H7 (cell line): ENCODE results near the gene AAR2. TPM values are rescaled to one million over a fixed set of nuclear protein-coding genes. Genes with fewer than 3 reads are reported as not detected.

Experiments used
- DNase-seq: peaks from one replicate; pipeline ENCODE4 v3.0.0; 2012
- H3K27me3 ChIP-seq: 2 replicates; pipeline ENCODE4 v1.6.0; 2011; ENCODE audit warnings: mild to moderate bottlenecking, low read length; ENCODE audit not compliant: control insufficient read depth, insufficient read depth
- H3K36me3 ChIP-seq: replicated peaks from 2 replicates; pipeline ENCODE4 v1.5.1; 2011; ENCODE audit warnings: low read length; ENCODE audit not compliant: control insufficient read depth, insufficient read depth
- H3K4me3 ChIP-seq: 2 replicates; pipeline ENCODE4 v1.5.1; 2011; ENCODE audit warnings: low read depth, mild to moderate bottlenecking, control low read depth, low read length, moderate library complexity; ENCODE audit not compliant: insufficient read depth
- total RNA-seq: library from RNA; depleted of rRNA; stranded (reverse); fragments of >200 nt; shearing (Covaris generic); gene quantifications from 2 replicates; pipeline ENCODE4 v1.2.3, GENCODE V29; 2014; rRNA removed

AAR2 gene
- total RNA-seq, 1 experiment from 2014 or later: 32.1 TPM

- Histone ChIP-seq H3K36me3 (no peaks in the 10 kb centered on the region), H3K27me3 (peaks cover 19% of the 10 kb centered on the region), H3K4me3 (no peak overlapping the region)
- DNase-seq: no peak
These were observed 65.3 kb downstream of the AAR2 start for GRCh38 chr20:36301359-36302119.

DNA sequence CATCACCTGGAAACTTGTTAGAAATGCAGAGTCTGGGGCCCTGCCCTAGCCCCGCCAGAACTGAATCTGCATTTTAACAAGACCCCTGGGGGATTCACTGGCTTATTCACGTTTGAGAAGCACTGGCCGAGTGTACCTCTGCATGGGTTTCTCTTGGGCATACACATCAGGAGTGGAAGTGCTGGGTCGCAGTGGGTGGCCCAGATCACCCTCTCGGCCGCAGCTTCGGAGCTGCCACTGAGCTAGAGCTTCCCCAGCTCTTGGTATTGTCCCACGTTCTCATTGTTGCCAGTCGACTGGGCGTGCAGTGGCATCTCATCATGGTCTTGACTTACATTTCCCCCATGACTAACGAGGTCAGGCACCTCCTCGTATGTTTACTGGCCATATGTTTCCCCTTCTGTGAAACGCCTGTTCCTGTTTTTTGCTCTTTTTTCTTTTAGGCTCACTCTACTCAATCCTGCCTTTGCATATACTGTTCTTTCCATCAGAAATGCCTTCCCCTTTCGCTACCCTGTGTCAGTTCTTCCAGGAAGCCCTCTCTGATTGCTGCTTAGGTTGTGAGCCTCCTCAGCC lies 66.8 kb downstream of the AAR2 start:
- DNase-seq: no peak
- Histone ChIP-seq H3K4me3 (no peak overlapping the region), H3K27me3 (peaks cover 34% of the 10 kb centered on the region)

DNA sequence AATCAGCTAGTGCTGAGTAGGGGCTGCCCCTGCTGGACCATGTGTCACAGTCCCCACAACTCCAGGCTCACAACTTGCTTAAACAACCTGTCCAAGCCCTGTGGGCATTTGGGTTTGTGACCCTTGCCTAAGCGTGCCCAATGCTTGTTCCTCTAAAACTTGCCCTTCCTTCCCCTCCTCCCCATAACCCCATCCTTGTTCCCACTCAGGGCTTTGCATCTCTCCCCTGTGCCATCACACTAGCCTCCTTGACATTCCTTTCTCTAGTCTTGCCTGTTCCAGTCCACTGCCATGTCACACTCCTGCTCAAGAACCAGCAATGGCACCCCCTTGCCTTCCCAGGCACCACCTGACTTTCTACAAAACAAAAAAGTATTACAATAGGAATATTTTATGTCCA lies 67.6 kb downstream of the AAR2 start:
- Histone ChIP-seq H3K4me3 (no peak overlapping the region), H3K27me3 (peaks cover 38% of the 10 kb centered on the region), H3K36me3 (no peaks in the 10 kb centered on the region)
- no peak for DNase-seq

More for the DNA sequence above, 66.8 kb downstream of the AAR2 start:
- H3K36me3 ChIP-seq: no peaks in the 10 kb centered on the region

DNA sequence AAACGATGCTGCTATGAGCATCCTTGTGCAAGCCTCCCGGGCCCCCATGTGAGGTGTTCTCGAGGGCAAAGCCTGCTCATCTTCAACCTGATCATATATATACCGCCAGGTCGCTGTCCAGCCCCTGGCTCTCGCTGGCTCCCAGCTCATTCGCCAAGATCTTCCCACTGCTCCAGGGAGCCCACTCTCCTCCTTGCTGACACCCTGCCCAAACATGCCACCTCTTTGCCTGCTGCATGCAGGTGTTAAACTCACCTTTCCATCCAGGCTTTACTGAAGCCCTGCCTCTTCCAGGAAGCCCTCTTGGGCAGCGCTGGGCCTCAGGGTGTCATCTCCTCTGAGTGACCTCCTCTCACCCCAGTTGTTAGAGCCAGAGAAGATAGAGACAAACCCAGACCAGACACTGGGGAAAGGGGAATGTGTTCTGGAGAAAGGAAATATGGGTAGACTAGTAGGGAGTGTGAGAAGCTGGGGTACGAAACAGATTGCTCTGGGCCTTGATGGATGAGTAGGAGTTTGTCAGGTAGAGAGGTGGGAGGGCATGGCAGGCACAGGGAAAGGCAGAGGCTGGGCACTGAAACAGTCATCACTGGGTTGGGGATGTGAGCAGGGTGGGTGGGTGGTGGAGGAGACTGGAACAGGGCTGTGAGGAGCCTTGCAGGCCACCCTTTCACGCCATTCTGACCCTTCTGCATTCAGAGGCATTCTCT lies 68.7 kb downstream of the AAR2 start:
- no peak overlapping the region for H3K4me3 ChIP-seq
- peaks cover 38% of the 10 kb centered on the region for H3K27me3 ChIP-seq
- H3K36me3 ChIP-seq: no peaks in the 10 kb centered on the region
- peak; percentile 48 for DNase-seq

- peak; percentile 94 for DNase-seq
- peak within 1 kb of the TSS; percentile 63 for H3K4me3 ChIP-seq
- H3K36me3 ChIP-seq: no peaks in the 10 kb centered on the region
- H3K27me3 ChIP-seq: peaks cover 38% of the 10 kb centered on the region
These were observed 69.6 kb downstream of the AAR2 start, which contains the start of gene DLGAP4 for GRCh38 chr20:36305602-36306551. DLGAP4 (plus strand) TSS chr20:36306339; CDS start chr20:36431718, 125,379 bp downstream.

Other genes starting within 250 kb of the AAR2 start
- gene EPB41L1, start 81.7 kb upstream of the AAR2 start, total RNA-seq: 11.9 TPM in 2 replicates
- gene DLGAP4, start 69.9 kb downstream of the AAR2 start, total RNA-seq: 60.5 and 62.8 TPM in 2 replicates